HepG2 (cell line): ENCODE data around the gene RSBN1. TPM values are rescaled to one million over a fixed set of nuclear protein-coding genes. Genes with fewer than 3 reads are reported as not detected.

Experiments
- ATAC-seq: fragments of 200-7000 bp; cut with Tn5 transposase; 3 replicates; pipeline ENCODE4 v1.9.1; 2020; ENCODE audit warnings: mild to moderate bottlenecking, moderate library complexity
- BruUV-seq: library from RNA; stranded (reverse); fragments of 400-500 nt; replicated peaks from 2 replicates; lab custom pipeline; 2021; lab: Mats Ljungman, UMichigan
- CTCF ChIA-PET: fragments of 300-600 bp; formaldehyde crosslinking; extraction: SDS; loops from one replicate; lab custom pipeline; 2021; ENCODE audit warnings: low total read pairs, inconsistent platforms, low intra/inter-chr PET ratio; lab: Yijun Ruan, JAX
- POLR2A ChIA-PET: fragments of 350-600 bp; sonication (Branson Sonifier 250); formaldehyde crosslinking; loops from one replicate; lab custom pipeline; 2020; ENCODE audit warnings: antibody characterized with exemption, inconsistent platforms; lab: Yijun Ruan, JAX
- DNase-seq: peaks from one replicate; pipeline ENCODE4 v3.0.0-alpha.2; 2015; ENCODE audit warnings: low spot score
- FAIRE-seq: peaks from 3 replicates; lab custom pipeline; 2011; peaks lifted over from hg19 to GRCh38; lab: Jason Lieb, UNC
- H2AFZ ChIP-seq: one replicate; pipeline ENCODE4 v1.6.1; 2011; ENCODE audit warnings: low read length, inconsistent platforms
- H3K27ac ChIP-seq: fragments of 300-600 bp; 3 replicates; pipeline ENCODE4 v1.8.0; 2011; ENCODE audit warnings: mixed run types, mild to moderate bottlenecking, mixed read lengths, low read length, inconsistent platforms; ENCODE audit not compliant: insufficient read depth; ENCODE audit errors: extremely low read length
- H3K27me3 ChIP-seq, 2 experiments: fragments of 200-600 bp in 1 of 2; 2 replicates in 1 of 2; 3 replicates in 1 of 2; pipeline versions ENCODE4 v1.6.0 to v1.8.0; 2011; ENCODE audit warnings: low read length in 2 of 2, mild to moderate bottlenecking in 2 of 2, moderate library complexity in 2 of 2, inconsistent platforms in 1 of 2; ENCODE audit not compliant: insufficient read depth in 2 of 2, control insufficient read depth in 1 of 2
- H3K36me3 ChIP-seq, 2 experiments: fragments of 200-600 bp in 1 of 2; replicated peaks in 1 of 2; 2 replicates in 1 of 2; 3 replicates in 1 of 2; pipeline versions ENCODE4 v1.5.1 to v1.8.0; 2011; ENCODE audit warnings: low read length in 2 of 2, inconsistent platforms in 1 of 2; ENCODE audit not compliant: insufficient read depth in 2 of 2, control insufficient read depth in 1 of 2
- H3K4me1 ChIP-seq: 2 replicates; pipeline ENCODE4 v1.5.1; 2012; ENCODE audit warnings: low read length, inconsistent platforms; ENCODE audit not compliant: insufficient read depth
- H3K4me2 ChIP-seq: 2 replicates; pipeline ENCODE4 v1.6.0; 2011; ENCODE audit warnings: low read depth, low read length, inconsistent platforms
- H3K4me3 ChIP-seq, 3 experiments: fragments of 200-600 bp in 1 of 3; sonication (generic), shearing (Covaris generic) in 1 of 3; replicated peaks in 1 of 3; 2 replicates each; pipeline ENCODE4 v1.5.1; 2011 to 2016; ENCODE audit warnings: low read length in 3 of 3, inconsistent platforms in 2 of 3, low read depth in 2 of 3, mild to moderate bottlenecking in 2 of 3, control low read depth in 1 of 3, mixed read lengths in 1 of 3; ENCODE audit not compliant: insufficient read depth in 1 of 3
- H3K79me2 ChIP-seq: one replicate; pipeline ENCODE4 v1.6.1; 2011; ENCODE audit warnings: low read length, inconsistent platforms; ENCODE audit not compliant: insufficient read depth
- H3K9ac ChIP-seq: 2 replicates; pipeline ENCODE4 v1.6.0; 2011; ENCODE audit warnings: mild to moderate bottlenecking, low read depth, low read length, inconsistent platforms; ENCODE audit not compliant: insufficient read depth
- H3K9me3 ChIP-seq: 2 replicates; pipeline ENCODE4 v1.5.1; 2012; ENCODE audit warnings: mild to moderate bottlenecking, low read length
- H4K20me1 ChIP-seq: 2 replicates; pipeline ENCODE4 v1.6.0; 2011; ENCODE audit warnings: inconsistent platforms, mild to moderate bottlenecking, low read length, moderate library complexity; ENCODE audit not compliant: insufficient read depth
- AGO1 ChIP-seq: fragments of 200-400 bp; formaldehyde crosslinking; IDR thresholded peaks from 2 replicates; pipeline ENCODE4 v1.6.1; 2017; ENCODE audit warnings: mild to moderate bottlenecking, low read depth, low read length, moderate library complexity; ENCODE audit not compliant: poor library complexity, severe bottlenecking
- ETV6 ChIP-seq: sonication (generic); formaldehyde crosslinking; conservative IDR thresholded peaks from 2 replicates; pipeline ENCODE4 v1.4.0; 2020; ENCODE audit warnings: missing genetic modification reagents
- HDAC6 ChIP-seq: fragments of 200-600 bp; sonication (generic); IDR thresholded peaks from 2 replicates; pipeline ENCODE4 v1.7.0; 2017; ENCODE audit warnings: mild to moderate bottlenecking, antibody characterized with exemption, low read length, low read depth
- NFYB ChIP-seq: sonication (generic); formaldehyde crosslinking; IDR thresholded peaks from 2 replicates; pipeline ENCODE4 v1.4.0; 2020; ENCODE audit warnings: missing genetic modification reagents
- NPAS2 ChIP-seq: sonication (generic); formaldehyde crosslinking; IDR thresholded peaks from 2 replicates; pipeline ENCODE4 v1.8.0; 2022; ENCODE audit warnings: mild to moderate bottlenecking, missing genetic modification reagents, borderline replicate concordance
- NR2F6 ChIP-seq, 2 experiments: IDR thresholded peaks; 2 replicates each; pipeline ENCODE4 v1.6.1; 2016; ENCODE audit warnings: antibody characterized with exemption in 1 of 2, mild to moderate bottlenecking in 1 of 2
- SYNCRIP ChIP-seq: fragments of 200-400 bp; formaldehyde crosslinking; IDR thresholded peaks from 2 replicates; pipeline ENCODE4 v1.6.1; 2018; ENCODE audit warnings: mild to moderate bottlenecking, low read depth, low read length; ENCODE audit not compliant: insufficient read depth
- ZFP37 ChIP-seq: sonication (generic); formaldehyde crosslinking; IDR thresholded peaks from 2 replicates; pipeline ENCODE4 v1.4.0; 2020; ENCODE audit warnings: missing genetic modification reagents, borderline replicate concordance
- ZNF644 ChIP-seq: IDR thresholded peaks from 2 replicates; pipeline ENCODE4 v1.6.1; 2016; ENCODE audit warnings: low read depth
- WGBS: methylation state at CpG from one replicate; pipeline ENCODE4 v1.1.6; 2017; ENCODE audit warnings: low lambda C conversion rate; 5-methylcytosine and 5-hydroxymethylcytosine counted together
- in situ Hi-C: cut with HindIII; loops from 2 replicates; pipeline ENCODE4 v1.10.0; 2017; ENCODE audit warnings: low pct_unique_long_range_greater_than_20kb; ENCODE audit not compliant: extremely low pct_ligation_motif_present
- intact Hi-C: fragments of 100-400 bp; cut with micrococcal nuclease; formaldehyde crosslinking; loops from one replicate; pipeline ENCODE4 v1.10.0; 2022; ENCODE audit not compliant: unreplicated experiment
- polyA plus RNA-seq, 8 experiments: library from polyadenylated mRNA; depleted of rRNA in 3 of 8; stranded (reverse) in 7 of 8; unstranded in 1 of 8; fragments of >200 nt; fragmentation: Illumina TruSeq in 4 of 8; extraction: Trizol in 4 of 8; gene quantifications; 2 replicates each; pipeline versions ENCODE4 v1.2.1 to v1.2.3, GENCODE V29; 2011 to 2016; ENCODE audit warnings: low read depth in 4 of 8, missing spikeins in 1 of 8, mixed read lengths in 1 of 8; ENCODE audit not compliant: insufficient read depth in 1 of 8
- total RNA-seq, 5 experiments: library from RNA; depleted of rRNA; stranded (reverse); fragments of >200 nt; fragmentation: Illumina TruSeq; extraction: Trizol; gene quantifications; 2 replicates each; pipeline ENCODE4 v1.2.3, GENCODE V29; 2016; ENCODE audit warnings: low read depth in 1 of 5
- TF ChIP-seq, protein P1 (sequence below): IDR thresholded peaks from 2 replicates; pipeline ENCODE4 v1.6.1; 2016; ENCODE audit warnings: missing biosample characterization, missing genetic modification reagents, low read depth
- TF ChIP-seq, protein P2 (sequence below): IDR thresholded peaks from 2 replicates; pipeline ENCODE4 v1.6.1; 2016; ENCODE audit warnings: low read depth
- TF ChIP-seq, protein P3 (sequence below): IDR thresholded peaks from 2 replicates; pipeline ENCODE4 v1.6.1; 2018; ENCODE audit warnings: missing genetic modification reagents, mild to moderate bottlenecking, missing compliant biosample characterization
- TF ChIP-seq, protein P4 (sequence below): IDR thresholded peaks from 2 replicates; pipeline ENCODE4 v1.6.1; 2016; ENCODE audit warnings: mild to moderate bottlenecking, missing biosample characterization, missing genetic modification reagents

Gene RSBN1
- total and polyA plus RNA-seq, 2 of the 13 experiments (the other 11 are each of a cell fraction or from before 2014, with no cell fraction given), result 8.3 to 10.4 TPM

DNA sequence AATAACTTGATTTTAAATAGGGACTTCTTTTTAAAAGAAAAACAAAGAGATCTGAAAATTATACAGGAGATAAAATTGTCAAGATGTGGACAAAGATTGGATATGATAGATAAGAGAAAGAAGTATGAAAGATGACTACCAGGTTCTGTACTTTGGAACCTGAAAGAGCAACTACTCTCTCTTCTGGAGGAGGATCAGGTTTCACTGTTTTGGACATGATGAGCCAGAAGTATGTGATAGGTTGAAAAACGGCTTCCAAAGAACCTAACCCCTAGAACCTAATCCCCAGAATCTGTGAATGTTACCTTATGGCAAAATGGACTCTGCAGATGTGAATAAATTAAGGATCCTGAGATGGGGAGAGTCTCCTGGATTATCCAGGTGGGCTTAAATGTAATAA lies 26.2 kb downstream of the RSBN1 start (continued):
- TF ChIP-seq, protein P1, sequence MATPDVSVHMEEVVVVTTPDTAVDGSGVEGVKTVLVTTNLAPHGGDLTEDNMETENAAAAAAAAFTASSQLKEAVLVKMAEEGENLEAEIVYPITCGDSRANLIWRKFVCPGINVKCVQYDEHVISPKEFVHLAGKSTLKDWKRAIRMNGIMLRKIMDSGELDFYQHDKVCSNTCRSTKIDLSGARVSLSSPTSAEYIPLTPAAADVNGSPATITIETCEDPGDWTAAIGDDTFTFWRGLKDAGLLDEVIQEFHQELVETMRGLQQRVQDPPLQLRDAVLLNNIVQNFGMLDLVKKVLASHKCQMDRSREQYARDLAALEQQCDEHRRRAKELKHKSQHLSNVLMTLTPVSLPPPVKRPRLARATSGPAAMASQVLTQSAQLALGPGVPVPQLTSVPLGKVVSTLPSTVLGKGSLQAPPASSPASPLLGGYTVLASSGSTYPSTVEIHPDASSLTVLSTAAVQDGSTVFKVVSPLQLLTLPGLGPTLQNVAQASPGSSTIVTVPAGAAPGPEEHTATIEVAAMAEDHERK (CRISPR knock-in tag), result no peak
- TF ChIP-seq NFYB (CRISPR knock-in tag) (peak; percentile 41; the same call in 1 of the 2 replicates), ZNF644 (peak; percentile 22; the same call in 1 of the 2 replicates), HDAC6 (no peak), SYNCRIP (no peak)
- TF ChIP-seq, protein P2, sequence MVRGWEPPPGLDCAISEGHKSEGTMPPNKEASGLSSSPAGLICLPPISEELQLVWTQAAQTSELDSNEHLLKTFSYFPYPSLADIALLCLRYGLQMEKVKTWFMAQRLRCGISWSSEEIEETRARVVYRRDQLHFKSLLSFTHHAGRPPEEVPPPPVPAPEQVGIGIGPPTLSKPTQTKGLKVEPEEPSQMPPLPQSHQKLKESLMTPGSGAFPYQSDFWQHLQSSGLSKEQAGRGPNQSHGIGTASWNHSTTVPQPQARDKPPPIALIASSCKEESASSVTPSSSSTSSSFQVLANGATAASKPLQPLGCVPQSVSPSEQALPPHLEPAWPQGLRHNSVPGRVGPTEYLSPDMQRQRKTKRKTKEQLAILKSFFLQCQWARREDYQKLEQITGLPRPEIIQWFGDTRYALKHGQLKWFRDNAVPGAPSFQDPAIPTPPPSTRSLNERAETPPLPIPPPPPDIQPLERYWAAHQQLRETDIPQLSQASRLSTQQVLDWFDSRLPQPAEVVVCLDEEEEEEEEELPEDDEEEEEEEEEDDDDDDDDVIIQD, result peak; percentile 41; the same call in 1 of the 2 replicates

DNA sequence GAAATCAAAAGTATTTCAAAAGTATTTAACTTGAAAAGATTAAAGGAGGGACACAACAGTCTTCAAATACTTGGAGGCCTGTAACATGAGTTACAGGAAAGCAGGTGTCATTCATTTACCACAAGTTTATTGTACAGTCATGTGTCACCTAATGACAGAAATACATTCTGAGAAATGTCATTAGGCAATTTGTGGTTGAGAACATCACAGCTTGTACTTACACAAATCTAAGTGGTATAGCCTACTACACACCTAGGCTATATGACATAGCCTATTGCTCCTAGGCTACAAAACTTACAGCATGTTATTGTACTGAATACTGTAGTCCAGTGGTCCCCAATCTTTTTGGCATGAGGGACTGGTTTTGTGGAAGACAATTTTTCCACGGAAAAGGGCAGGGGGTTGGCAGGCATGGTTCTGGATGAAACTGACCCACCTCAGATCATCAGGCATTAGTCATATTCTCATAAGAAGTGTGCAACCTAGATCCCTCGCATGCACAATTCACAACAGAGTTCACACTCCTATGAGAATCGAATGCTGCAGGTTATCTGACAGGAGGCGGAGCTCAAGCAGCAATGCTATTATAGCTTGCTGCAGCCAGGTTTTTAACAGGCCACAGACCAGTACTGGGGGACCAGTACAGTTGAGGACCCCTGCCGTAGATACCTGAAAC lies 28.0 kb downstream of the RSBN1 start:
- peaks cover 31% of the 10 kb centered on the region for H3K4me1 ChIP-seq
- ATAC-seq, result no peak

More for the DNA sequence above, 28.0 kb downstream of the RSBN1 start:
- in situ Hi-C loops (no loop called here), intact Hi-C loops (no loop called here)
- Histone ChIP-seq H3K4me3 (no peak overlapping the region), H3K9me3 (no peaks in the 10 kb centered on the region), H4K20me1 (peaks cover 4% of the 10 kb centered on the region; the same call in 1 of the 2 replicates), H3K4me2 (no peak overlapping the region), H3K79me2 (peaks cover 62% of the 10 kb centered on the region), H2AFZ (no peak overlapping the region), H3K36me3 (0 out of 5 replicates have a peak, but pooled peaks cover 0 to 4% of the 10 kb centered on the region in 2 experiments), H3K27ac (no peak overlapping the region), H3K27me3 (no peaks in the 10 kb centered on the region), H3K9ac (no peak overlapping the region)
- ChIA-PET CTCF (no interaction called here), POLR2A (interaction anchor here (3.4 kb wide), 1 partner anchor 25 kb away, joined by 11 read pairs; the partner anchor contains the start of gene PHTF1)
- no peak for DNase-seq
- BruUV-seq, result no TSS peak
- TF ChIP-seq, protein P3, sequence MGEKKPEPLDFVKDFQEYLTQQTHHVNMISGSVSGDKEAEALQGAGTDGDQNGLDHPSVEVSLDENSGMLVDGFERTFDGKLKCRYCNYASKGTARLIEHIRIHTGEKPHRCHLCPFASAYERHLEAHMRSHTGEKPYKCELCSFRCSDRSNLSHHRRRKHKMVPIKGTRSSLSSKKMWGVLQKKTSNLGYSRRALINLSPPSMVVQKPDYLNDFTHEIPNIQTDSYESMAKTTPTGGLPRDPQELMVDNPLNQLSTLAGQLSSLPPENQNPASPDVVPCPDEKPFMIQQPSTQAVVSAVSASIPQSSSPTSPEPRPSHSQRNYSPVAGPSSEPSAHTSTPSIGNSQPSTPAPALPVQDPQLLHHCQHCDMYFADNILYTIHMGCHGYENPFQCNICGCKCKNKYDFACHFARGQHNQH (CRISPR knock-in tag), result no peak
- TF ChIP-seq NPAS2 (no peak), AGO1 (no peak), NR2F6 (IDR thresholded peaks at IDR 0.05) (no peak), NR2F6 (CRISPR knock-in tag; IDR thresholded peaks at IDR 0.05) (no peak), ZFP37 (CRISPR knock-in tag) (no peak), ETV6 (no peak)
- TF ChIP-seq, protein P4, sequence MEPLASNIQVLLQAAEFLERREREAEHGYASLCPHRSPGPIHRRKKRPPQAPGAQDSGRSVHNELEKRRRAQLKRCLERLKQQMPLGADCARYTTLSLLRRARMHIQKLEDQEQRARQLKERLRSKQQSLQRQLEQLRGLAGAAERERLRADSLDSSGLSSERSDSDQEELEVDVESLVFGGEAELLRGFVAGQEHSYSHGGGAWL (CRISPR knock-in tag), result no peak
- 89% methylated on average over 5 of the region's 5 CpGs for WGBS
- FAIRE-seq, result no peak
